T47D (cell line): ENCODE results near the gene ZDHHC20.

ENCODE experiments used
- DNase-seq, 2 experiments: peaks; one replicate each; pipeline versions ENCODE4 v3.0.0 to v3.0.0-alpha.2; 2011 to 2012; ENCODE audit warnings: low read depth in 1 of 2, low spot score in 1 of 2
- JUND ChIP-seq: IDR thresholded peaks from 2 replicates; pipeline ENCODE4 v1.6.1; 2012; ENCODE audit warnings: low read depth
- in situ Hi-C: cut with HindIII; loops from 2 replicates; pipeline ENCODE4 v1.10.0; 2016; ENCODE audit warnings: low sequenced_read_pairs, low pct_unique_long_range_greater_than_20kb

The ZDHHC20 gene

GRCh38 chr13:21458813-21459701 lies at the start of gene ZDHHC20:
Gene ZDHHC20 (minus strand): TSS chr13:21459303. CDS start chr13:21459171, 132 bp downstream.
- no peak for TF ChIP-seq JUND
- in situ Hi-C loops = no loop called here
- peak; percentile 71 to 87 for DNase-seq

DNA sequence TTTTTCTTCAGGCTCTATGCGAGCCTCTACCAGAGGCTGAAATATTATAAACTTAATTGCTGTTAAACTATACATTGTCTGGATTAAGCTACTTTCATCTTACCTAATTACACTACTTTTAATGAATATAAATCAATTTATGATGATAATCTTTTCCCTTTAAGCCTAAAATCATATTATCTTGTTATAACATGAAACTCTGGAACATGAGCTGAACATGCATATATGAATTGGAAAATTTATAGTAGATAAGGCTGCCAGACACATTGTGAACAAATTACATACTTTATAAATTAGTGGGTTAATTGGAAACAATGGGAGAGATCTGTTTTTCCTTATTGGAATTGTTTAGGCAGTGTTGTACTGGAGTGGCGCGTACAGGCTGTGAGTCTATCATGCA lies 45.3 kb upstream of the ZDHHC20 start:
- no peak for DNase-seq

DNA sequence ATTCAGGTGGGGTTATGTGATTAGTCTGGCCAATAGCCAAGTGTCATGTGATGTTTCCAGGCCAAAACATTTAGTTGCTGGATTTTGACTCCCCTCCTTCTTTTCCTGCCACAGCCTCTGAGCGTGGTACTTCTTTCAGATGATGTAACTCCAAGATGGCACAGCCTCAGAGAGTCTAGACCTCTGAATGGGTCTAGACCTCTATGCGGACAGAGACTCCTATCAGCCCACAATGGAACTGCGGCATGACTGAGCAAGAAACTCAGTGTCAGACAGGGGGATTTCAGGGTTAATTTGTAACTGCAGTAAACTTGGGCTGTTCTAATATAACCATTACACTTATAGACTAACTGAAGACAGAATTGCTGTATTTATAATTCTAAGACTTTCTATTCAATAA lies 42.6 kb upstream of the ZDHHC20 start:
- DNase-seq = no peak
- in situ Hi-C loops = no loop called here

More for the DNA sequence above, 45.3 kb upstream of the ZDHHC20 start:
- TF ChIP-seq JUND = no peak
- in situ Hi-C loops = no loop called here

GRCh38 chr13:21486322-21486721 lies 27.2 kb upstream of the ZDHHC20 start:
- TF ChIP-seq JUND = no peak
- in situ Hi-C loops = no loop called here
- DNase-seq = no peak

More for the DNA sequence above, 42.6 kb upstream of the ZDHHC20 start:
- no peak for TF ChIP-seq JUND

DNA sequence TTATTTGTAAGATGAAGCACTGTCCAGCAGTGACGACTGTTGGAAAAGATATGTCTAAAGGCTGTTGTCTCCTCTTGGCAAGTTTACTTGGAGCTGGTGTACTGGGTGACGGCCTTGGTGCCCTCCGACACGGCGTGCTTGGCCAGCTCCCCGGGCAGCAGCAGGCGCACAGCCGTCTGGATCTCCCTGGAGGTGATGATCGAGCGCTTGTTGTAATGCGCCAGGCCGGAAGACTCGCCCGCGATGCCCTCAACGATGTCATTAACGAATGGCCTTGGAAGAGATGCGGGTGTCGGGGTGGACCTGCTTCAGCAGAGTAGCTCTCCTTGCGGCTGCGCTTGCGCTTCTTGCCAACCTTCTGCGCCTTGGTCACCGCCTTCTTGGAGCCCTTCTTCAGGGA lies 24.6 kb upstream of the ZDHHC20 start:
- DNase-seq = no peak
- TF ChIP-seq JUND = no peak
- in situ Hi-C loops = no loop called here

DNA sequence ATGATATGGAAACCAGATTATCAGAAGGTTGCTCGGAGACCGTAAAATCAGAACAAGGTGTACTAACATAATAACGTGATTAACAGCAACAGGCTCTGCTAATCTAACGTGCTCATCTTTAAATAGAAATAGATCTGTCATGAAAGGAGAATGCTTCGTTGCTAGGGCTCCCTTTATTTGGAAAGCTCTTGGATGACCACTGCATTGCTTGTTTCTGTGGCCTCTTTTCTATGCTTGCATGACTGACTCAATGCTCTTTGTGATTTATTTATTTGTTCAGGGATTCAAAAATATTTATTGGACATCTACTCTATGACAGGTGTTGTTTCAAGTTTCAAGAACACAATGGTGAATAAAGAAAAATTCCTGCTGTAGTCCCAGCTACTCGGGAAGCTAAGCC lies 22.3 kb upstream of the ZDHHC20 start:
- no peak for DNase-seq
- no peak for TF ChIP-seq JUND
- in situ Hi-C loops = no loop called here

- TF ChIP-seq JUND = no peak
- peak; percentile 34 to 79 for DNase-seq
- in situ Hi-C loops = no loop called here
Observed at GRCh38 chr13:21478881-21479808, 20.0 kb upstream of the ZDHHC20 start.

- TF ChIP-seq JUND = no peak
- DNase-seq = peak; percentile 27 to 91
- in situ Hi-C loops = no loop called here
Observed at GRCh38 chr13:21476893-21477472, 17.9 kb upstream of the ZDHHC20 start.

GRCh38 chr13:21475115-21475514 lies 16.0 kb upstream of the ZDHHC20 start:
- DNase-seq = no peak
- TF ChIP-seq JUND = no peak
- in situ Hi-C loops = no loop called here

DNA sequence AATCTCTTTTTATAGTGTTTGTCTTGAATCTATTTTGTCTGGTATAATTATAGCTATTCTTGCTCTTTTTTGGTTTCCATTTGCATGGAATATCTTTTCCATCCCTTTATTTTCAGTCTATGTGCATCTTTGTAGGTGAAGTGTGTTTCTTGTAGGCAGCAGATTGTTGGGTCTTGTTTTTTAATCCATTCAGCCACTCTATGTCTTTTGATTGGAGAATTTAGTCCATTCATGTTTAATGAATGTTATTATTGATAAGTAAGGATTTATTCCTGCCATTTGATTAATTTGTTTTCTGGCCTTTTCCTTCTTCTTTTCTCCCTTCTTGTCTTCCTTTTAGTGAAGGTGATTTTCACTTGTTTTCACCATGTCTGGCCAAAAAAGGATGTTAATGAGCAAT lies 11.7 kb upstream of the ZDHHC20 start:
- in situ Hi-C loops = no loop called here
- no peak for TF ChIP-seq JUND
- no peak for DNase-seq

- in situ Hi-C loops = no loop called here
- no peak for TF ChIP-seq JUND
- DNase-seq = no peak
Observed at GRCh38 chr13:21466527-21466926, 7.4 kb upstream of the ZDHHC20 start.

DNA sequence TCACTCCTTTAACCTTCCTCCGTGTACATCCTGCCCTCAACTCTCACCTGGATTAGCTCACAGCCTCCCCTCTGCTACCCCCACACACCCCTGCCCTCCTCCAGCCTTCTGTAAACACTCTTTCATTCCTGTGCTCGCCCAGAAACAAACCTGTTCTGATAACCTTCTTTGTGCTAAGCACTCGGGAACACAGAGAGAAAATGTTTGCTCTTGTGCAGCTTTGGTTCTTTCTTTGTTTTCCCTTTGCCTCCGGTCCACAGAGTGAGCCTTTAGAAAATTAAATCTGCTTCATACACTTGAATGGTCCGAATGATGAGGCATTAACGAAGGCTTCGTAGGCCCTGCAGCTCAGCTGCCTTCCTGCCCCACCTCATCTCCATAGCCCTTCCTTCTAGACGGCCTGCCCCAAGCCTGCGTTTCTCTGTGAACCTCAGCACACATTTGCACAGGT lies 6.6 kb upstream of the ZDHHC20 start:
- TF ChIP-seq JUND = no peak
- in situ Hi-C loops = no loop called here
- DNase-seq = no peak
